C4-2B (cell line): ENCODE measurements around the gene NECAB2.

ENCODE experiments used
- CTCF ChIP-seq: fragments of 450-650 bp; conservative IDR thresholded peaks from 2 replicates; pipeline ENCODE4 v1.5.1; 2017; ENCODE audit warnings: mild to moderate bottlenecking
- ZFX ChIP-seq: fragments of 450-650 bp; IDR thresholded peaks from 2 replicates; pipeline ENCODE4 v1.6.1; 2017

- no peak for TF ChIP-seq CTCF
- no peak for TF ChIP-seq ZFX
These were observed 73.1 kb downstream of the NECAB2 start for GRCh38 chr16:84040823-84041820.
